CD4-positive, alpha-beta T cell treated with Interleukin-2 at 100 ng/mL for 4 hours (primary cell): ENCODE data around the gene MTCL1.

Experiments
- DNase-seq: peaks from one replicate; pipeline ENCODE4 v3.0.0-alpha.2; 2020; ENCODE audit warnings: low spot score

Gene MTCL1

DNA sequence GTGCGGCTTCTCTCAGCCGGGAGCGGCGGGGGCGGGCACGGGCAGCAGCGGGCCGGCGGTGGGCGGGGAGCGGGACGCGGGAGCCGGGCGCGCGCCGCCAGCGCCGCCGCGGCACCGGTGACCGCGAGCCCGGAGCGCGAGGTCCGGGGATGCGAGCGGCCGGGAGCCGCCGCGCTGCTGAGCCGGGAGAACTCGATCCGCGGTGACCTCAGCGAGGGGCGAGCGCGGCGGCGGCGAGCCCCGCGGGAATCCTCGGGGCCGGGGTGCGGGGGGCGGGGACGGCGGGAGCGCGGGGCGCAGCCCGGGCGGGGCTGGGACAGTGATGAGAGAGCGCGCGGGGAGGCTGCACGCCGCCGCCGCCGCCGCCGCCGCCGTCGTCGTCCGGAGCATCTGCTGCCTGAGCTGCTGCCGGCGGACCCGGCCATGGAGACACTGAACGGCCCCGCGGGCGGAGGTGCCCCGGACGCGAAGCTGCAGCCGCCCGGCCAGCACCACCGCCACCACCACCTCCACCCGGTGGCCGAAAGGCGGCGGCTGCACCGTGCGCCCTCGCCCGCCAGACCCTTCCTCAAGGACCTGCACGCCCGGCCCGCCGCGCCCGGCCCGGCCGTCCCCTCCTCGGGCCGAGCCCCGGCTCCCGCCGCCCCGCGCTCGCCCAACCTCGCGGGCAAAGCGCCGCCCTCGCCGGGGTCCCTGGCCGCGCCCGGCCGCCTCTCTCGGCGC, at the start of gene MTCL1:
TSS of gene MTCL1 (plus strand) at position 319 of the 723 bp plus-strand sequence. CDS start at position 424, 105 bp downstream.
- peak; percentile 21 for DNase-seq

DNA sequence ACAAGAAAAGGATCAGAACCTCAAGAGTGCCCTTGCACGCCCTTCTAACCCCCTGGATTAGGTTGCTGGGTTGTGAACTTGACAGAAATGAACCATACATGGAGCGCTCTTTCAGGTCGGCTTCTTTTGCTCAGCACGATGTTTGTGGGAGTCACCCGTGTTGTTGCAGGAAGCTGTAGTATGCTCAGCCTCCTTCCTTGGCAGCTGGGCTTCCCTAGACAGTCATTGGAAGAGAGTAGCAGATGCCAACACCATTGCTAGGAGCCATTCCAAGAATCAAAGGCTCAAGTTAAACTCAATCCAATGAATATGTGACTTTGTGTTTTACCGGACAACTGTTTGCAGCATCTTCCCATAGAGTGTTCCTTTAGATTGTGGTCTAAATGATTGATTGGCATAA, 49.1 kb upstream of the MTCL1 start:
- no peak for DNase-seq

DNA sequence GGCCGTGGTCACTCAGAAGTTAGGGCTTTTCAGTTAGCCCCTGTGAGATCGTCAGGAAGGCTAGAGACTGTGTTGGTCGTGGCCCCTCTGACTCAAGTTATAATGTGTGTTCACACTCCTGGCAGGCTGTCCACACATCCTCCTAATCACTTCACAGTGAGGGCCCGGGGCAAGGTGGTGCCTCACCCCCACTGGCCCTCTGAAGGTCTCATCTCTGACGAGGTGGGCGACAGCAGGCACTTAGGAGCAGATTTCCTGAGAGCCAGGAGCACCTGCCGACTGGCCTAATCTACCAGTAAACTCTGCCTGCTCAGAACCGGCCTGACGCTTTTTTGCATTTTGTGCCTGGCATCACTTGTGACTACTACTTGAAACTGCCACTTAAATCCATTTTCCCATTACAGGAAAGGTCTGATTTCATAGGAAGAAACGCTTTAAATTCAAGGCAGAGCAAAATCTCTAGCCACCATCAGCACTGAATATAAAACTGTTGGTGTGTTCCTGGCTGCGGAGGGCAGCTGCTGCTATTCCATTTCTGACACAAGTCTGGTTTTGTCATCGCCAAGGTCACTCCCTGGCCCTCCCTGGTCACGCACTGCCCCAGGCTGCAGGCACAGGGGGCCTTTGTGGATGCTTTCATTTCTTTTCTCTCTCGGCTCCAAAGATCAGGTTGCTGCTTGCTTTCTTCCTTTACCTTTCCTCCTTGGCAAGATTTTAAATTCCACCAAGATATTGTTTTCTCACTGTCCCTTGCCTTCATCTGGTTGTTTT, 48.1 kb upstream of the MTCL1 start:
- DNase-seq: no peak

DNA sequence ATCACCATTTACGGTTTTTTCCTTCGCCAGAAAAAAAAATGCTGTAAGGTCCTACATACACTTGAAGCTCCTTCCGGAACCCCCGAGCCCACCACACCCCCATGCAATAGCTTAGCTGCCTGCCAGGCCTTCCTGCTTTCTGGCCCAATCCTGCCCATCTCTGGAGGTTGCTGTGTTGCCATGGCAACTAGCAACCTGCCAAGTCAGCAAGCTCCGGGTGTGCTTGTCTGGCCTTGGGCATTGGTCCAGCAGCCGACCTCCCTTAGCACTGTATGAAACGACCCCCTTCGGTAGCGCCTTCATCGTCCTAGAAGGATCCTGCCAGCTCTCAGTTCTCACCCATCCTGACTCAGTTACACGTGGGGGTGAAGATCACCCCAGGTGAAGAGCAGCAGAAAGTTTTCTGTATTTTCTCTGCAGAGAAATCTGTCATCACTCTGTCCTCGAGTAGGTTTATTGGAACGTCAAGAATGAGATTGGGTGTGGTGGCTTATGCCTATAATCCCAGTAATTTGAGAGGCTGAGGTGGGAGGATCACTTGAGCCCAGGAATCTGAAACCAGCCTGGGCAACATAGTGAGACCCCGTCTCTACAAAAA, 47.4 kb upstream of the MTCL1 start:
- no peak for DNase-seq

DNA sequence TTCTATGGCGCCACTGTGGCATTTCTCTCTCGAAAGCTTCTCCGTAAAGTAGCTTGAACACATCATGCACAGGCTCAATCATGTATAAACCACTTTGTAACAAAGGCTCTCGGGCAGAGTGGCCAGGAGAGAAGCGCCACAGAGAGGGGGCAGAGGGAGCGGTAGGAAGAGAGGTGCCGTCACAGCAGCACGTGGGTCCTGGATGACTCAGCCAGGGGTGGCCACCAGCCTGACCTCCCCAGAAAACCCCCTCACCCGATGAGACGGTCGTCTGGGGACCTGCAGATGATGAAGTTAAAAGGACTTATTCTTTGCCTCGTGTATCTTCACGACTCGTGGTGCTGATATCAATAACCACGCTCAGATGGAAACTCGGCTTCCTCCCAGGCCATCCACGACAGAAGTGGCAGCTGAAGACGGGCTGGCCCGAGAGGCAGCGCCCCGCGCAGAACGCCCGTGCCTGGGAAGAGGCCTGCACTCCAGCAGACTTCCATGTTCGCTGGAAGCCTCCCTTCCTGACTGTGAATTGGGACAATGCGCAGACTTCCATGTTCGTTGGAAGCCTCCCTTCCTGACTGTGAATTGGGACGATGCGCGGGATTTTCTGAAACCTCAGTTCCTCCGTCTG, 46.4 kb upstream of the MTCL1 start:
- DNase-seq: no peak

DNA sequence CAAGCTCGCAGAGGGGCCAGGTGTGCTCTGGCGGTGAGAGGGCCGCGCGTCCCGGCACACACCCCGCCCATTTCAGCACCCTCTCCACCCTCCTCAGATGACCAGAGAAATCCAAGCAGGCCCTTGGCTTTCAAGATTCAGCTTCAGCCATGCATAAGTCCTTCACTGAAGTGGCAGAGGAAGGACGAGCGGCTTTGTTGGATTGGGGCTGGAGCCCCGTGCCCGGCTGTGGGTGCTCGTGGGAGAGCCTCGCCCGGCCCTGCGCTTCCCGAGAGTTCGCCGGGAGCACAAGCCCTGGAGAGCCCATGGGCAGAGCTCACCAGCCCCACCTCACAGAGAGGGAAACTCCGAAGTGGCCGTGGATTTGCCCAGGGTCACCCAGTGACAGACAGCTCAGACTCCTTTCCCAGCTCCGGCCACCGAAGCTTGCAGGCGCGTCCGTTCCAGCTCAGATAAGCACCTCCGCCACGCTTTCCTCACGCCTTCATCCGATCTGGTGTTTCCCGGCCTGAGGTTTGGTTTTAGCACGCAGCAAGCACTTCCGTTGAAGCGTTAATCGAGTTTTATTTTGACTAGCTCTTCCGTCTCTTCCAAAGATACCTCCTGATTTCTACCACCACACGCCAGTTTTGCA, 45.6 kb upstream of the MTCL1 start:
- no peak for DNase-seq

DNA sequence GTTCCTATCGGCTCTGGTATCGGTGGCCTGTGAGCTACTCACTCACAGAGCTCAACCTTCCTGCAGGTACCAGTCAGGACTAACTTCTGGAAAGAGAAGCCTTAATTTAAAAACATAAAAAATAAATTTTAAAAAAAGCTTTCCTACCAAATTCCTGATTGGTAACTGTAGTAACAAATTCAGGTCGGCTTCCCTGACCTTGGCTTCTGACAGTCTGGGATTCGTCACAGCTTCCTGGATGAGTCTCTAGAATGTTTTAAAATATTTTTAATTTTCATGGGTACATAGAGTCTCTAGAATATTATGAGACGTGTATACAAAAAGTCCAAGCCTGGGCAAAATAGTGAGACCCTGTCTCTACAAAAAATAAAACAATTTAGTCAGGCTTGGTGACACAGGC, 45.0 kb upstream of the MTCL1 start:
- no peak for DNase-seq

DNA sequence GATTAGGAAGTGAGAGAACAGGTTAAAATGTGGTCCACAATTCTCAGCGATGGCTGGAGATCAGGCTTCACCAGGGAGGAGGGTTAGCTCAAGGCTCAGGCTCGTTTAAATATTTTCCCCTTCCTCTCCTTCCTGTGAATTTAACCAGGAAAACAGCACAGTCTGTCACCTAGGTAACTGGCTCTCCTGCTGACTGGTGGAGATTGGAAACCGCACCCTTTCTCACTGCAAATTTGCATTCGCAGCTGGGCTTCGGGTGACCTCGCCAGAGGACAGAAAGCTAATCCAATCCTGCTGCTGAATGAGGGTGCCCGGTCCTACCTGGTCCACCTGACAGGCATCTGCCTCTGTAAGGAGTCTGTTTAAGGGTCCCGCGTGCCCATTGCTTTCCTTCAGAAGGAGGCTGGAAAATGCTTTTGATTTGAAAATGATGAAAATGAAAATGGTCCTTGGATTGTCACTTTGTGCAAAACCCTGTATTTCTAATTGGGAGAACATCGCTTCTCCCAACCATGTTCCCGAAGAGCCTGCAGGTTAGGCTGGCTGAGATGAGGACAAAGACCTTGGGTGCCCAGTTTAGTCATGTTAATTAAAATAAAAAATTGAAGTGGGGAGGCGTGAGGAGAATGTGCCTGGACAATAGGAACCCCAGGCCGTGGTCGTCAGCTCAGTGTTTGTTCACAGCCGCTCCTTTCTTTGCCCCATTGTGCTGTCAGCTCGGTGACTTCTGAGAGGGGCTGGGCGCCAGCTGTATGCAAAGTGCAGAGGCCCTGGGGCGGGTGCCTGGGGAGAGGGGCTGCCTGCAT, 43.4 kb upstream of the MTCL1 start:
- no peak for DNase-seq

DNA sequence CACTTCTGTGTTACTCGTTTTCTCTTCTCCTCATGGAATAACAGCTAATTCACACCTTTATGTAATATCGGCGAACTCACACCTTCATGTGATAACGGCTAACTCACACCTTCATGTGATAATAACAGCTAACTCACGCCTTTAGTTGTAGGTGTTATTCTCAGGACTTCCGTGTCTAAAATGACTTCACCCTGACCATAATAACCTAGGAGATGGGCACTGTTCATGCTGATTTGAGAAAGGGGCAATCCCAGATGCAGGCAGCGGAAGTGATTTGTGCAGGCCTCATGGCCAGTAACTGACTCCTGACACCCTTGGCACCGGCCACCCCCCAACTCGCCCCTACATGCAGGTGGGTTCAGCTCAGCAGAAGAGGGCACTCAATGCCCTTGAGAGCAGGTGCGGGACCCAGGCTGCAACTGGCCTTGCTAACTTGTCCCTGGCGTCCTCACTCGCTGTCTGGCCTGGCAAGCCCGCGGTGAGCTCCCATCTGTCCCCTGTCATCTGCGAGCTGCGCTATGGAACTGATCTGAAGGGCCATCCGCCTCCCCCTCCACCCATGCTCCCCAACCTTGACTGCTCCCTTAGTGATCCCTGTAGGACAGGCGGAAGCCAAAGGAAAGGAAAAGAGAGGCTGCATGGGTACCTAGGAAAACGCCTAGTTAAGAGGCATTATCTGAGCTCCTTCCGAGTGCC, 42.6 kb upstream of the MTCL1 start:
- no peak for DNase-seq

DNA sequence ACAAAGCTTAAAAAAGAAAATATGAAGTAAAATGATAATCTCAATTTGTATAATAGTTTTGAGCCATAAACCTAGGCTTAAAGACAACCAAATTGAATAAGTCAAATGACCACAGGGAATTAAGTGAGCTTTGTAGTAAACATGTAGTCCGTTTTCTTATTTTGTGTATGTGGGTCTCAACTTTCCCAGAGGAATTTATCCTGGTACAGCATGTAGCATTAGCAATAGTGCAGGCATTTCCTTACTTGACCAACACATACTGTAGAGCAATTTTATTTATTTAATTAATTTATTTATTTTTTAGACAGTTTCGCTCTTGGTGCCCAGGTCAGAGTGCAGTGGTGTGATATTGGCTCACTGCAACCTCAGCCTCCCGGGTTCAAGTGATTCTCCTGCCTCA, 37.5 kb upstream of the MTCL1 start:
- no peak for DNase-seq

DNA sequence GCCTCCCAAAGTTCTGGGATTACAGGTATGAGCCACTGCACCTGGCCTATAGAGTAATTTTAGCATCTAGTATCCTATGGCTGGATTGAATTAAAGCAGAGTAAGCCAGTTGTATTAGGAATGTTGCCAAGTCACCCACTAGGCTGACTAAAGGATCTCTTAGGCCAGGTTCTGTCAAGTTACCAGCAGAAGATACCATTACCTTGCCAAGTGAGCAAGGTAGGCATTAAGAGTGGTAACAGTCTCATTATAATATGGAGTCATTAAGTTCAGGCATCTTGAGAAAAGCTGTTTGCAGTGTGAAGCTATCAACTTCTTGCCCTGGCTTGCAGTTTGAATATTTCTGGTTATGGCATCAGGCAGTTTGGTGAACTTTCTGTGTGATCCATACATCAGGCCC, 37.0 kb upstream of the MTCL1 start:
- DNase-seq: no peak

DNA sequence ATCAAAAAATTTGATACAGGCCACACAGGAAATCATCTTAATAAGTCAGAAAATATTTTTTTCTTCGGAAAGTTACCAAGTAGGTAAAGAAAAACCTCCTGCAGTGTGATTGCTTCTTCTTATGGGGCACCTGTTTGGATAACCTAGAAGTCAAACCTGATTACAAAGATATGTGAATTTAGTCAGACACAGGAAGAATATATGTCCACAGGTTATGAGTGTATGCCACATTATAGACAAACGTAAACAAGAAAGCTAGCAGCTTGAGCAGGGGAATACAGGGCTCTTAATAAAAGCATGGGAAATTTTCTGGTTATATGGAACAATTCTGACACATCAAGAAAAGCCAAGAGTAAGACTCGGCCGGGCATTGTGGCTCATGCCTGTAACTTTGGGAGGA, 35.8 kb upstream of the MTCL1 start:
- DNase-seq: no peak

DNA sequence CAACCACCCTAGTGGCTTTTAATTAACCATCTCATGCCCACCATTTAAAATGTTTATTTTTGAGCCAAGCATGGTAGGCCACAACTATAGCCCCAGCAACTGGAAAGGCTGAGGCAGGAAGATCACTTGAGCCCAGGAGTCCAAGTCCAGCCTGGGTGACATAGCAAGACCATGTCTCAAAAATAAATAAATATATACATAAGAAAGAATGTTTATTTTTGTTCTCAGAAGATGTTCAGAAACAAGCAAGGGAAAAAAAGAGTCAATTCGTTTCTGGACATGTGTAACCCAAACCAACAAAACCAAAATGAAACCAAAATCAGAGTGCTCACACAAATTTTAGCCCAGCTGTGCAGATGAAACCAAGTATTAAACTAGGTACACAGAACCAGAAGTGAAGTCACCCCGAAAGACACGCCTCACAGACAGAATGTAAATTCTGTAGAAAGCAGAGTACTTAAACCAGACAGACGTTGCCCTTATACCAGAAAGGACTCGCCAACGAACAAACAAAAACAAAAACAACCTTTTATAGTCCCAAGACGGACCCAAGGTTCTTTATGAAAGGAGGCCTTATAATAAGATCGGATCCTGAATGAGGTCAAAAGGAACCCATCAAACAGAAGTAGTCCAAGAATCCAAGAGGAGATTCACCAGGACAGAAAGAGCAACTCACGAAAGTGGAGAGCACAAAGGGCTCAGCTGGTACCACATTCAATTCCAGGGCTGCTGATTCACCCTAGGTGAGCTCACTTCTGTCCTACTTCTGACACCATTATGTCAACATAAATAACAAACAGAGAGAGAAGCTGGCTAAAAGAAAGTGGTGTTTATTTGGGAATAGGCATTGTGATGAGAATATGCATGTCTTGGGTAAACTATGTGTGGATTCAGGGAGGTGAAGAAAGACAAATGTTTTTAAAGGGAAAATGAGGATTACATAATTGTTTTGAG, 31.8 kb upstream of the MTCL1 start:
- no peak for DNase-seq

DNA sequence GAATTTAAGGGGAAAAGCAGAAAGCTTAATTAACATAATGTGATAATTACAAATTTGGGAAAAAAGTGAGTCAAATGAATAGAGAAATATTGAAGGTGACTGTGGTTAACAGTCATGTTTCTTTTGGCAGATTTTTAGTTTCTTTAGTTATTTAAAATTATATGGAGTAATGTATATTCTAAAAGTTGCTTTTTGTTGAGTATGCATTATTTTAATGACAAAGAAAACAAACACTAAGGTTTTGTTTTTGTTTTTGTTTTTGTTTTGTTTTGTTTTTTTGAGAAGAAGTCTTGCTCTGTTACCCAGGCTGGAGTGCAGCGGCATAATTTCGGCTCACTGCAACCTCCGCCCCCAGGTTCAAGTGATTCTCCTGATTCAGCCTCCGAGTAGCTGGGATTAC, 30.3 kb upstream of the MTCL1 start:
- no peak for DNase-seq

DNA sequence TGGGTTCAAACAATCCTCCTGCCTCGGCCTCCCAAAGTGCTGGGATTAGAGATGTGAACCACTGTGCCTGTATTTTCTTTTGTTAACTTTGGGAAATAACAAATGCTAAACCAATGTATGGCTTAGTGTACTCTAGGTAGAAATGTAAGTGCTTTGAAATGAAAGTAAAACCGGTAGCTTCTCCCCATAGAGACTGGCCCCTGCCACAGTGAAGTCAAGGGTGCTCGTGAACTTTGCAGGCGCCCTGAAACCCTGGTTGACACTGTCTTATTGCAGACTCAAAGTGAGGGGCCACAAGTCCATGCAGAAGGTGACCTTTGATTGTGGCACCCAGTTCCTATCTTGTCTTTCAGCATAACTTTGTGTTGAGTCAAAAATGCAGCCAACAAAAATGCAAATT, 24.2 kb upstream of the MTCL1 start:
- DNase-seq: no peak

DNA sequence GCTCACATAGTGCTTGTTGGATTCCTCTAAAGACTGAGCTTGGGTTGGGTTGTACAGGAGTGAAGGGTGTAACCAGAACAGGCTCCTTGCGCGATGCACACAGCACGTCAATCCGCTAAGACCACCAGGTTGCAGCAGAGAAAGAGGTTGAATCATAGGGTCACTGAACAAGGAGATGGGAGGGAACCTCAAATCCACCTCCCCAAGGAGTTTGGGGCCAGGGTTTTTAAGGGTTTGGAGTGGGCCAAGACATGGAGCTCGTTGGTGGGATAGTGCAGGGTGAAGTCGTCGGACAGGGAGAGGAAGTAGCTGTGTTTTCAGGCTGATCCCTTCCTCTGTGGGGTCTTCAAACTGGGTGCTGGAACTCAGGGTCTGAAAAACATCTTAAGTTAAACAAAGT, 20.8 kb upstream of the MTCL1 start:
- DNase-seq: no peak

DNA sequence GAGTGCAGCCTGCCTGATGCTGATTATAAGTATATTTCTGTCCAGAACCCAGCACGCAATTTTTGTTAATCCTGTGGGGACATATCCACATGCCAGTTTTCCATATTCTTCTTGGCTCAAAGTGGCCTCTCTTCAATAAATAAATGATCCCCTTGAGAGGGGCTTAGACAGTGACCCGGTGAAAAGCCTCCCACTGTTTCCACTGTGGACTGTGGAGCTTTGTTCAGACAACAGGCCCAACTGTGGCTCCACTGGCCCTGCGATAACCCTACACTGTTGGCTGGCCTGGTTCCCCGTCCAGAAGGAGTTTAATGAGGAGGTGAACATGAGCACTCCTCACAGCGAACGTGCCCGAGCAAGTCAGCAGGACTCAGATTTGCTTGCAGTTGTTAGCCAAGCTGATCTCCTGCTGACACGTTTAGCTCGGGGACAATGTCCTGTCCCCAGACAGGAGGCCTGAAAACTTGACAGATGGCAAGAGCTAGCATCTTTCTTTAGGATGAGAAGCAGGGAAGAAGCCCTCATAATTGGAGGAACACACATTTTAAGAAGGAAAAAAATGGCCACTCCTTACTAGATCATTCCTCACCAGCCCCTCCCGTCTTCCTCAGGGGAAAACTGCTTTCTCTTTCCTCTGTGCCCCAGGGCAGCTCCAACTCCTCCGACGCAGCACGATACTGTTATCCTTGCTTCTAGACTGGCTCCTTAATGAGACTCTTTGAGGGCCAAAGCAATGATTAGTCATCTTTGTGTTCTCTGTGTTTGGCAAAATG, 20.0 kb upstream of the MTCL1 start:
- no peak for DNase-seq

DNA sequence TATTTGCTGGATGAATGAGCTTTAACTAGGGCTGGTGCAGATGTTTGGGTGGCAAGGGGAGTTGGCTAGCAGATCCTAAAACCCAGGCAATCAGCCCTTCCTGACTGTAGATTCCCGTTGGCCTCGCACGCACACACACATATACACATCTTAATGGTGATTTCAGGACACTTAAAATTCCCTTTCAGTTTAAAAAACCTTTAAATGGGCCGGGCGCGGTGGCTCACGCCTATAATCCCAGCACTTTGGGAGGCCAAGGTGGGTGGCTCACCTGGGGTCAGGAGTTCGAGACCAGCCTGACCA, 19.5 kb upstream of the MTCL1 start:
- no peak for DNase-seq

DNA sequence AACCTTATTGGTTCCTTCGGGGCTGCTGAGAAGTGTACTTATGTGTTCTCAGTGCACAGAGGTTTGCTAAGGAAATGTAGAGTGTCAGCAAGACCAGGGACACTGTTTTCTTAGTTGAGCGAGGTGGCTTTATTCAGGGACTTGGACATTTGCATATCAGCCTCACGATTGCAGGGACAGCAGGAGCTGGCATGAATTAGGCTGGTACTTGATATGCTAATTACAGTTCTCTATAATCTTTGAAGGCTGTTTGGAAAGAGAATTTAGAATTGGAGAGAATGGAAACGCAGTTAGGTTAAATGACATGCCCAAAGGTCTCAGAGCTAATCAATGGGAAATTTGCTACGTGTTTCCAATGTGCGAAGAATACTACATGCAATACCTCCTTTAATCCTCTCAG, 18.7 kb upstream of the MTCL1 start:
- DNase-seq: no peak
